ENCODE measurements around the gene ASTN2. TPM values are rescaled to one million over a fixed set of nuclear protein-coding genes. Genes with fewer than 3 reads are reported as not detected.

ASTN2 gene
- total and polyA plus RNA-seq, 9 of the 15 experiments (the other 6 are each of a cell fraction or from before 2014, with no cell fraction given), result 0.56 to 3.5 (median 1.9) TPM

DNA sequence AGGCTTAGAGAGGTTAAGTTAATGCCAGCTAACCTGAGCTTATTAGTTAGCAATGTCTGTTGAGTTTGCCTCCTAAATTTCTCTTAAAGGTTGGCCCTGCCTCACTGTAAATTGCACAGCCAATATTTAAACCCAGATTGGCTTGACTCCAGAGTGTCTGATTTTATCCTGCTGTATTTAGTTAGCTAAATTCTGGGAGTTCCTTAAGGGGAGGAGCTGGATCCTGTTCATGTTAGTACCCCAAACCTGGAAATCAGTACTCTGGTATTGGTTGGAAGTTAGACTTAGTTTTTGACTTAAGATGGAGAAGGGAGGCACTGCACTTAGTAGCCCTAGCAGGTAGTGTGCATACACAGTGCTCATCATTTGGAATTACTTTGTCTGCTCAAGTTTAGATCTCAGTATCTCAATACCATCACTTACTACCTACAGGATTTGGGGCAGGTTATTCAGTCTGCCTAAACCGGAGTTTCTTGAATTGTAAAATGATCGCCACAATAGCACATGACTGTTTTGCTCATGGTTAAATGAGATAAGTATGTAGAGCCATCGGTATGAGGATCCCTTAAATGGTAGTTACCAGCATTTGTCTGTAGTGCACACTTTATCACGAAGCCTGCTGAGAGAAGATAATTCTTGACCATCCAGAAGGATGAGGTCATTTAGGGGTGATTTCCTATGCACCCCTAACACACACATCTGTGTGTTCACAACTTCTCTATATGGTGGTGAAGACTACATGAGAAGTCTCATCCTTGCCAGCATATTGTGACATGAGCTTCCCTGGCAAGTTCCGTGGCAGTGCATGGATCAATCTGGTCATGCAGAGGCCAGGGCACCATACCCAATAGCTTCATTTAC, 992.5 kb downstream of the ASTN2 start (continued):
- TF ChIP-seq, protein P1, sequence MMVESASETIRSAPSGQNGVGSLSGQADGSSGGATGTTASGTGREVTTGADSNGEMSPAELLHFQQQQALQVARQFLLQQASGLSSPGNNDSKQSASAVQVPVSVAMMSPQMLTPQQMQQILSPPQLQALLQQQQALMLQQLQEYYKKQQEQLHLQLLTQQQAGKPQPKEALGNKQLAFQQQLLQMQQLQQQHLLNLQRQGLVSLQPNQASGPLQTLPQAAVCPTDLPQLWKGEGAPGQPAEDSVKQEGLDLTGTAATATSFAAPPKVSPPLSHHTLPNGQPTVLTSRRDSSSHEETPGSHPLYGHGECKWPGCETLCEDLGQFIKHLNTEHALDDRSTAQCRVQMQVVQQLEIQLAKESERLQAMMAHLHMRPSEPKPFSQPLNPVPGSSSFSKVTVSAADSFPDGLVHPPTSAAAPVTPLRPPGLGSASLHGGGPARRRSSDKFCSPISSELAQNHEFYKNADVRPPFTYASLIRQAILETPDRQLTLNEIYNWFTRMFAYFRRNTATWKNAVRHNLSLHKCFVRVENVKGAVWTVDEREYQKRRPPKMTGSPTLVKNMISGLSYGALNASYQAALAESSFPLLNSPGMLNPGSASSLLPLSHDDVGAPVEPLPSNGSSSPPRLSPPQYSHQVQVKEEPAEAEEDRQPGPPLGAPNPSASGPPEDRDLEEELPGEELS (CRISPR knock-in tag; IDR thresholded peaks at IDR 0.05; ENCODE audit: borderline replicate concordance), result no peak
- TF ChIP-seq L3MBTL2 (IDR thresholded peaks at IDR 0.05) (peak; percentile 79), ZNF3 (CRISPR knock-in tag; IDR thresholded peaks at IDR 0.05) (no peak), KLF16 (IDR thresholded peaks at IDR 0.05) (peak; percentile 87), BRD4 (IDR thresholded peaks at IDR 0.05) (no peak), ZNF121 (CRISPR knock-in tag; conservative IDR thresholded peaks at IDR 0.05) (no peak), KLF10 (CRISPR knock-in tag; IDR thresholded peaks at IDR 0.05) (no peak), CHD2 (IDR thresholded peaks at IDR 0.05; ENCODE audit: low read depth, low read length) (no peak), TEAD1 (CRISPR knock-in tag; IDR thresholded peaks at IDR 0.05) (peak in 1 of 2 experiments; percentile 81; a peak in 2 of 4 replicates), HNRNPLL (IDR thresholded peaks at IDR 0.05; ENCODE audit: low read depth, low read length, poor library complexity, severe bottlenecking) (no peak)
- TF ChIP-seq, protein P2, sequence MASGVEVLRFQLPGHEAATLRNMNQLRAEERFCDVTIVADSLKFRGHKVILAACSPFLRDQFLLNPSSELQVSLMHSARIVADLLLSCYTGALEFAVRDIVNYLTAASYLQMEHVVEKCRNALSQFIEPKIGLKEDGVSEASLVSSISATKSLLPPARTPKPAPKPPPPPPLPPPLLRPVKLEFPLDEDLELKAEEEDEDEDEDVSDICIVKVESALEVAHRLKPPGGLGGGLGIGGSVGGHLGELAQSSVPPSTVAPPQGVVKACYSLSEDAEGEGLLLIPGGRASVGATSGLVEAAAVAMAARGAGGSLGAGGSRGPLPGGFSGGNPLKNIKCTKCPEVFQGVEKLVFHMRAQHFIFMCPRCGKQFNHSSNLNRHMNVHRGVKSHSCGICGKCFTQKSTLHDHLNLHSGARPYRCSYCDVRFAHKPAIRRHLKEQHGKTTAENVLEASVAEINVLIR (CRISPR knock-in tag; IDR thresholded peaks at IDR 0.05), result no peak
- TF ChIP-seq, protein P3, sequence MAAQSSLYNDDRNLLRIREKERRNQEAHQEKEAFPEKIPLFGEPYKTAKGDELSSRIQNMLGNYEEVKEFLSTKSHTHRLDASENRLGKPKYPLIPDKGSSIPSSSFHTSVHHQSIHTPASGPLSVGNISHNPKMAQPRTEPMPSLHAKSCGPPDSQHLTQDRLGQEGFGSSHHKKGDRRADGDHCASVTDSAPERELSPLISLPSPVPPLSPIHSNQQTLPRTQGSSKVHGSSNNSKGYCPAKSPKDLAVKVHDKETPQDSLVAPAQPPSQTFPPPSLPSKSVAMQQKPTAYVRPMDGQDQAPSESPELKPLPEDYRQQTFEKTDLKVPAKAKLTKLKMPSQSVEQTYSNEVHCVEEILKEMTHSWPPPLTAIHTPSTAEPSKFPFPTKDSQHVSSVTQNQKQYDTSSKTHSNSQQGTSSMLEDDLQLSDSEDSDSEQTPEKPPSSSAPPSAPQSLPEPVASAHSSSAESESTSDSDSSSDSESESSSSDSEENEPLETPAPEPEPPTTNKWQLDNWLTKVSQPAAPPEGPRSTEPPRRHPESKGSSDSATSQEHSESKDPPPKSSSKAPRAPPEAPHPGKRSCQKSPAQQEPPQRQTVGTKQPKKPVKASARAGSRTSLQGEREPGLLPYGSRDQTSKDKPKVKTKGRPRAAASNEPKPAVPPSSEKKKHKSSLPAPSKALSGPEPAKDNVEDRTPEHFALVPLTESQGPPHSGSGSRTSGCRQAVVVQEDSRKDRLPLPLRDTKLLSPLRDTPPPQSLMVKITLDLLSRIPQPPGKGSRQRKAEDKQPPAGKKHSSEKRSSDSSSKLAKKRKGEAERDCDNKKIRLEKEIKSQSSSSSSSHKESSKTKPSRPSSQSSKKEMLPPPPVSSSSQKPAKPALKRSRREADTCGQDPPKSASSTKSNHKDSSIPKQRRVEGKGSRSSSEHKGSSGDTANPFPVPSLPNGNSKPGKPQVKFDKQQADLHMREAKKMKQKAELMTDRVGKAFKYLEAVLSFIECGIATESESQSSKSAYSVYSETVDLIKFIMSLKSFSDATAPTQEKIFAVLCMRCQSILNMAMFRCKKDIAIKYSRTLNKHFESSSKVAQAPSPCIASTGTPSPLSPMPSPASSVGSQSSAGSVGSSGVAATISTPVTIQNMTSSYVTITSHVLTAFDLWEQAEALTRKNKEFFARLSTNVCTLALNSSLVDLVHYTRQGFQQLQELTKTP (IDR thresholded peaks at IDR 0.05; ENCODE audit: low read depth in 1 of 2, partially characterized antibody in 2 of 2), result no peak
- TF ChIP-seq, protein P4, sequence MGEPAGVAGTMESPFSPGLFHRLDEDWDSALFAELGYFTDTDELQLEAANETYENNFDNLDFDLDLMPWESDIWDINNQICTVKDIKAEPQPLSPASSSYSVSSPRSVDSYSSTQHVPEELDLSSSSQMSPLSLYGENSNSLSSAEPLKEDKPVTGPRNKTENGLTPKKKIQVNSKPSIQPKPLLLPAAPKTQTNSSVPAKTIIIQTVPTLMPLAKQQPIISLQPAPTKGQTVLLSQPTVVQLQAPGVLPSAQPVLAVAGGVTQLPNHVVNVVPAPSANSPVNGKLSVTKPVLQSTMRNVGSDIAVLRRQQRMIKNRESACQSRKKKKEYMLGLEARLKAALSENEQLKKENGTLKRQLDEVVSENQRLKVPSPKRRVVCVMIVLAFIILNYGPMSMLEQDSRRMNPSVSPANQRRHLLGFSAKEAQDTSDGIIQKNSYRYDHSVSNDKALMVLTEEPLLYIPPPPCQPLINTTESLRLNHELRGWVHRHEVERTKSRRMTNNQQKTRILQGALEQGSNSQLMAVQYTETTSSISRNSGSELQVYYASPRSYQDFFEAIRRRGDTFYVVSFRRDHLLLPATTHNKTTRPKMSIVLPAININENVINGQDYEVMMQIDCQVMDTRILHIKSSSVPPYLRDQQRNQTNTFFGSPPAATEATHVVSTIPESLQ (CRISPR knock-in tag; IDR thresholded peaks at IDR 0.05), result no peak

Measured in K562 (cell line).